GM18526 (cell line): ENCODE measurements around the gene FAM9C.

Experiments
- POLR2A ChIP-seq: IDR thresholded peaks from 3 replicates; pipeline ENCODE4 v1.6.1; 2011; ENCODE audit not compliant: insufficient read length; ENCODE audit errors: extremely low read depth

FAM9C gene

DNA sequence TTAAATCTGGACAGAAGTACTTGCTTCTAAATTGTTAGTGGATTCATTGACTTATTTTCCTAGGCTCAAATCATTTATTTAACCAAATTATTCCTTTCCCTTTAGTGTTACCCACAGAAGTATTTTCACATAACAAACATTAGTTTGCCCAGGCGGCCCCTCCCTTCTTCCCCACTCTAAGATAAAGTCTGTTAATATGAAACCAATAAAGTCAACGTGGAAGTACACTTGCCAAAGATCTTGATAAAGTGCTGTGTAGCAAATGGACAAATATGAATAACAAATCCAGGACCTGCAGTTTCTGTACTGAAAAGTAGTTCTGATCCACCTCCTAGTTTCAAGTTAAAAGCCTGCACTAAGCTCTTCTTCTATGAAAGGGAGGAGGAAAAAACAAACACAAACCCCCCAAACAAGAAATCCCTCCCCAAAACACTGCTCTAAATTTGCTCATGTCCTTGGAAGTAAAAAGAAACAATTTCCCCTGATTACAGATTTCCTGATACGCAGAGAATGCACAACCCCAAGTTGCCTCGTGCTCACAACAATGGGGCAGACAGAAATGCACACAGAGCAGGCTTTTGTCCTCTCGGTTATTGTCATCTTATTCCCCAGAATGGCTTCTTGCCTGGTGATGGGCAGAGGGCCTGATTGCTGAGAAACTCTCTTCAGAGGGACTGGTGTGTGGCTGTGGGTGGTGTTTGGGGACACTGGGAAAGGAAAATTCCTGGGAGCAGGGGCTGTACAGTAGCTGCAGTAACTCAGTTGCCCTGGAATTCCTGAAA lies 46.3 kb downstream of the FAM9C start:
- TF ChIP-seq POLR2A: no peak

DNA sequence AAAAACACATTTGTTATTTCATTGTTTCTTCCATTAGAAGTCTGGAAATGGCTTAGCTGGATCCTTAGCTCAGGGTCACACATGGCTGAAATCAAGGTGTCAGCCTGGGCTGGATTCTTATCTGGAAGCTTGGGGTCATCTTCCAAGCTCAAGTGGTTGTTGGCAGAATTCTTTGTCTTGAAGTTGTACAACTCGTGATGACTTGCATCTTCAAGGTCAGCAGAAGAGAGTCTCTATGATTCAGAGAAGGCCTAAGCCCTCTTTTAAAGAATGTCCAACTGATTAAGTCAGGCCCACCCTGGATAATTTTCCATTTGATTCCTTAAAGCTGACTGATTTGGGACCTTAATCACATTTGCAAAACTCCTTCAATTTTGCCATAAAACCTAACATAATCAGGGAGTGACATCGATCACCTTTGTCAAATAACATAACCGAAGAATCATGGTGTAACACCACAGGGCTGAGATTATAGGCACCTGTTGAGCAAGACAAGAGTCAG lies 47.4 kb downstream of the FAM9C start:
- TF ChIP-seq POLR2A: no peak

DNA sequence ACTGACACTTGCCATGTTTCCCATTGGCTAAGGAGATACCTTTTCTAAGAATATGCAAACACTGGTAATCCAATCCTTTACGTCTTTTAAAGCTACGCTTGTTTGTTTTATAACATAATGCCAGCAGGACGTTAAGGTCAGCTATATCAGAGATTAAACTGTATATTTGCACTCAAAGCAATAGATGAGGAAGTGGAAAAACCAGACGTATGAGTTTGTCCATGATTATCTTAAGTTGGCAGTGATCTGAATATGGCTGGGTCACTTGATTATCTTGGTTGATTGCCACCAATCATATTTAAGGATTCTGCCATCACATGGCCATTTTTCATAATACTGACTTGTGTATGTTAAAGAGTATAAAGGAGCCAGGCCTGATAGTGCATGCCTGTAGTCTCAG lies 50.1 kb downstream of the FAM9C start:
- no peak for TF ChIP-seq POLR2A

DNA sequence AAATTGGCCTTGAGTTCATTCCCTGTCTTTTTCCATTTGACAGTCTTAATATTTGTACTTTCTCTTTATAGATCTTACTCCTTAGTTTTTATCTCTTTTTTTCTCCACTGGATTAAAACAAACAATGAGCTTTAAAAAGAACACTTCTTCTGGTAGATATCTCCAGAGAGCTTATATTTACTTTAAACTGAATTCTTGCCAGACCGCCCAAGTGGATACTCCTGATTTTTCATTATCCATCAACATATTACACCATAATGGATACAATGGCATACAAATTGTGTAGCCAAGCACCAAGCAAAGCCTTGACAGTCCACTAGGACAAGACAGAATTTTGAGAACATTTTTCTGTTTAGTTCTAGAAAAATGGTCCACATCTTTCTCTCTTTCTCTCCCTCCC lies 50.6 kb downstream of the FAM9C start:
- TF ChIP-seq POLR2A: no peak

DNA sequence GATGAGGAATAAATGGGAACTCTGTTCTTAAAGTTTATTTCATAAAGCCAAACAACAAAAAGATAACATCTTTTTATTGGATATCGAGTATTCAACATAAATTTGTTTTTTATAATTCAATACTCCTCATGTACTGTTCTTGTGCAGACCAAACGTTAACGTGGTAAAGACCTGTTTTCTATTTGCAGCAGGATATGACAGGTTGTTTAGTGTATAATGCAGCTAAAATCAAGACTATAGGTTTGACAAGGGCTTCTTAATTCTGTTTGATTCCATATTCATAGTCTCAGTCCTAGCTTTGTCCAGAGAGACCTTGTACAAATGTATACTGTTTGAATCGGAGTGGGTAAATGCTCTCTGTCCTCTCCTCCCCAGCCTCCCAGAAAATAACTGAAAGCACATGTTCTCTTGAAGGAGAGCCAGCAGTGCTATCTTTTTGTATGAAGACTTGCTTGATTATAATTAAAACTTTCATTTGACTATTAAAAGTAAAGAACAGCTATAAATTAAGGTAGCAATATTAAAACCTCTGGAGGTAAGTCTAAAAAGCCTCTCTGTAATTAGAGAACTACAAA lies 51.8 kb downstream of the FAM9C start:
- no peak for TF ChIP-seq POLR2A

DNA sequence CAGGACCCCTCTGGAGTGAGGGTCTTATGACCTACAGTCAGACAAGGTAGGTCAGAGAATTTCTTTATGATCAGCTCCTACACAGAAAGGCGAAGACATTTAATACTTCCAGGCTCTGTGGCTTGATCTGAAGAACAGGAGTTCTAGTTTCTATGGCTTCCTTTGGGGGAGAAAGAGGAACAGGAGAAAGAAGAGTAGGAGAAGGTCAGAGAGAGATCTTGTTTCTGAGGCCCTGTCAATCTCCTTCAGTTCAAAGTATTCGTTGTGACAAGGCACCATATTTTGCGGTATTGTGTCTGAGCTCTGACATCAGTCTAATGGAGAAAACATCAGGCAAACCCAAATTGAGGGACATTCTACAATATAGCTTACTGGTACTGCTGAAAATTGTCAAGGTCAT lies 52.8 kb downstream of the FAM9C start:
- TF ChIP-seq POLR2A: no peak

DNA sequence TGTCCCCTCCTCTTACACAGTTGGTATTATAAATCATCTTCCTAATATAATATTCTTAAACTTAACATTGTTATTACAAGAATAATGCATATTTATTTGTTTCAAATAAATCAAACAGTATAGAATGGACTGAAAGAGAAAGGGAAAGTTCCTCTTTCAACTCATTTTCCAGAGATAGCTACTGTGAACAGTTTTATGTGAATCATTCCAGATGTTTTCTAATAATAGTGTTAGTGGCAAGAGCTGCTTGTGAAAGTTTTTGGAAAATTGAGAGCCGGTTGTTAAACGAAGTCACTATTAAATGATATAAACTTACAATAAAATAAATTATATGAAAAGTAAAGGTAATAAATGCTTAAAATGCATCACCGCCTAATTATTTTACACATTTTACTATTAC lies 55.0 kb downstream of the FAM9C start:
- TF ChIP-seq POLR2A: no peak

DNA sequence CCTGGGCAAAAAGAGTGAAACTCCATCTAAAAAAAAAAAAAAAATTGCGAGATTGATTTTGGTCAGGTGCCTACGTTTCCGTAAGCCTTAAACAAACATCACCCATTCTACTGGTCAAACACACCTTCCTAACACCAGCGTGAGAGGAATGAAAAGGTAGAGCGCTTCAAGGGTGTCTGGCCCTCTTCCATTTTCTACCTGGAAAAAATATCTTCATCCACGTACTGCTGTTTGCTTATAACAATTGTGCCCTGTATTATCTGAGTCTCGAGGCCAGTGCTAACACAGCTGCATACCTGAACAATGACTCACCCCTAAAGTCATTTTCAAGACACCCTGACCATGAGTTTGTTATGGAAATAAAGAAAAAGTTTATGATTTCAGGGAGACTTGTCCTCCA lies 55.6 kb downstream of the FAM9C start:
- no peak for TF ChIP-seq POLR2A

DNA sequence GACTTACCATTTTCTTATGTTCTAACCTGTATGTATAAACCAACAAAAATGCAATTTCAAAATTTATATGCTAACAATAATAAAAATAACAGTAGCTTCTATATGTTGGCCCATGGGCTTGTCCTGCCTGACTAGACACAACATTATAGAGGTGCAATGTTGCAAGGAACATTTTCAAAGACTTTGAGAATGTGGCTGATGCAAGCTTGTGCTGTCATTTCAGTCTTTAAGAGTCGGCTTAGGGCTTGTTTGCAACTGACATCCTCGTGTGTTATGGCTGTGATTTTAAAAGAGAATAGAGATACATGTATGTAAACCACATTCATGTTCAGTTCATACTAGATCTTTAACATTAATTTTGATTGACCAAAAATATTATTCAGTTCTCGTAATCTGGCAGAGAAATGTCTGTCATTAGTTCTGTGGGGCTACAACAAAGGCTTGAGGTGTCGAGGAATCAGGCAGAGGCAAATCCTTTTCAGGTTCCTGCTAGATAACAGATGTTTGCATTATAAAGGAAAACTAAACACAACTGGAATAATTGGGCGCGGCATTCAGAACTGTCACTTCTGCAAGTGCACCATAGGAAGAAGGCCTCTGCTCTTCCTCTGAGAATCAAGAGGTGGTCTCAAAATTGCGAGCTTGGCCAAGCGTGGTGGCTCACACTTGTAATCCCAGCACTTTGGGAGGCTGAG lies 56.4 kb downstream of the FAM9C start:
- no peak for TF ChIP-seq POLR2A

DNA sequence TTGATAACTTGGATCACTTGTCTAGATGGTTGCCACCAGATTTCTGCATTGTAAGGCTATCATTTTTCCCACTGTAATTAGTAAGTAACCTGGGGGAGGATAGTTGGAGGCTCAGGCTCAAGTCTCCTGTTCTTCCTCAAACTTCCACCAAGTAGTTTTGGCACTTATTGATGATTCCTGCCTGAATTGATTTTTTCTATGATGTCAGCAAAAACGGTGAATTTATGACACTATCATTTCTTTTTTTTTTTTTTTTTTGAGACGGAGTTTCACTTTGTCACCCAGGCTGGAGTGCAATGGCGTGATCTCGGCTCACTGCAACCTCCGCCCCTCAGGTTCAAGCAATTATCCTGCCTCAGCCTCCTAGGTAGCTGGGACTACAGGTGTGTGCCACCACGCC lies 57.1 kb downstream of the FAM9C start:
- TF ChIP-seq POLR2A: no peak

DNA sequence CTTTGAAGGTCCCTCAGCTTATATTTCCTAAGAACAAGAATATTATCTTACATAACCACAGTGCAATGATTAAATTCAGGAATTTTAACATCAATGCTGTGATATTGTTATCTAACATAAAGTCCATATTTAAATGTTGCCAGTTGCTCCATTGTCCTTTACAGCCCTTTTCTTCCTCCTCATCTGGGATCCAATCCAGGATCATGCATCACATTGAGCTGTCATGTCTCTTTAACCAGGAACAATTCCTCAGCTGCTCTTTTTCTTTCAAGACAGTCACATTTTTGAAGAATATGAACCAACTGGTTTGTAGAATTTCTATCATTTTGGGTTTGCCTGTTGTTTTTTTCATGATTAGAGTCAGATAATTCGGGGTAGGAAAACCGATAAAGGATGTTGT lies 57.5 kb downstream of the FAM9C start:
- TF ChIP-seq POLR2A: no peak

DNA sequence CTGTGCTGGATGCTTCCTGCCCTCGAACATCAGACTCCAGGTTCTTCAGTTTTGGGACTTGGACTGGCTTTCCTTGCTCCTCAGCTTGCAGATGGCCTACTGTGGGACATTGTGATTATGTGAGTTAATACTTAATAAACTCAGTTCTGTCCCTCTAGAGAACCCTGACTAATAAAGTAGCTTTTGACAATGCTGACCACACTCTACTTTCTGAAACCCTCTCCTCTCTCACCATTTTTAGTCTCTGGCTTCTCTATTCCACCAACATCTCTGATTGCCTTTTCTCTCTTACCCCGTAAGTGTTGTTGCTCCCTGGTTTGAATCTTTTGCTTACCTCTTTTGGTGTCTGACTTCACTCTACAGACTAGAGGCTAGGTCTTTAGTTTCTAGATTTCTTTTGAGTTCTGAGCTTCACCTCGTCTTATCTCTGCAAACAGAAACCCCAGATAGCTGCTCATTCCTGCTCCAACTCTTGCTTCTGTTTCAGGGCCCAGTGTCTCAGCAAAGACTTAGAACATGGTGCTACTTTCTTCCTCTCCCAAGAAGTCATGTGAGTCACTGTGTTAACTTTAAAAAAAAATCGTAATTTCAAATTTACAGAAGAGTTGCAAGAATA lies 58.1 kb downstream of the FAM9C start:
- peak; percentile 20 for TF ChIP-seq POLR2A
